SW480 (cell line): ENCODE data around the gene XYLT1.
A peak's percentile ranks its signal among the peaks of the same experiment; 100 is the strongest.

Experiments used
- DNase-seq: peaks from one replicate; pipeline ENCODE4 v3.0.0-alpha.2; 2016; ENCODE audit warnings: low spot score

The XYLT1 gene

DNA sequence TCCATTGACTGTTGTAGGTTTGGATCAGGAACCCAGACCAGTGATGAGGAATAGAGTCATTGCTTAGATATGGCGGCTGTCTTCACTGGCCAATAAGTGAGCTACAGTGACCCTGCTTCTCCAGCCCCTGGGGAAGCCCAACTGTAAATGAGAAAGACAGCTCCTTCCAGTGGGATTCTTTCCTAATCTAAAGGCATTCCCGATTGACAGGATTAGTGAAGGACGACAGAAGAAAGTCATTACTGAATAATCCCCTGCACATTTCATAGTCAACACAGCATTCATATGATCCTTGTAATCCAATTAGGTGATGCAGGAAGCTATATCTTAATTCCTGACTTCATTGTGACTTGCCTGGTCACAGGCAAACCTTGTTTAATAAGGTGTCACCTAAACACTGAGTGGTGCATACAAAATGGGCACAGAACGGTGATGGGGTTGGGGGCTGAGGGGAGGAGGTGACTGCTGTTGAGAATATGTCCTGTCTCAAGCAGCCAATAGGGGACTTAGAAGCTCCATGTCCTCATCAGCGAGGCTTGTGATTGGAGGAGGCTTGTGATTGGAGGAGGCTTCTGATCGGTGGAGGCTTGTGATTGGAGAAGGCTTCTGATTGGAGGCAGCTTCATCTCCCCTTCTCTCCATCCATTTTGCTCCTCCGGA is 242.6 kb downstream of the XYLT1 start:
- DNase-seq, result no peak

DNA sequence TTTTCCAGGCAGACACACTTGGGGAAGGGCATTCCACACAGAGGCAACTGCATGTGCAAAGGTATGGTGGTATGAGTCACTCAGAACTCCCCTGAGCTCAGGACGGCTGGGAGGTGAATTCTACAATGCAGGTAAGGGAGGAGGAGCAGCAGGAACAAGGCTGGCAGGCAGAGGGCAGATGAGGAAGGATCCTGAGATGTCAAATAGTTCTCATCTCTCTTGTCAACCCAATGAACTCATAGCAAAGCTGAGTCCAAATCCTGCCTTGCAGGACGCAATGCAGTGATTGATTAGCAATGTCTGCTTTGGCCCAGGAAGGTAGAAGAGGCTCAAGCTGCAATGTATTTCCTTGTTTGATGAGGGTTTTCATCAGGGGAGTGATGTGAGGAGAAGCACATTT is 243.5 kb downstream of the XYLT1 start:
- DNase-seq, result peak; percentile 66

DNA sequence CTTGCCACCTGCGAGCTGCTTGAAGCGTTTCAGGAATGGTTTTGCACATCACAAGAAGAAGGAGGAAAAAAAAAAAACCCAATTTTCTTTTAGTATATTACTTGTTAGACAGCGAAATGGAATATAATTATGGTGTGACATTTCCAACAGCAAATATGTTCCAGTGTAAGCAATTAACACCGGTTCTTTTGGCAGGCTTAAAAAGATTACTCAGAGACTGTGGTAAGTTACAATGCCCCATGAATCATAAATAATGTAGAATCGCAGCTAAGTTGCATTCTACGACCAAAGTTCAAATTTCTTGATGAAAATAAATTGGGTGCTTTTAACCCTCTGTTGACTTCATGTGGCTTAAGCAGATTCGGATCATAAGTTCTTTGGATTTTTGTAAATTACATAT is 245.2 kb downstream of the XYLT1 start:
- no peak for DNase-seq

DNA sequence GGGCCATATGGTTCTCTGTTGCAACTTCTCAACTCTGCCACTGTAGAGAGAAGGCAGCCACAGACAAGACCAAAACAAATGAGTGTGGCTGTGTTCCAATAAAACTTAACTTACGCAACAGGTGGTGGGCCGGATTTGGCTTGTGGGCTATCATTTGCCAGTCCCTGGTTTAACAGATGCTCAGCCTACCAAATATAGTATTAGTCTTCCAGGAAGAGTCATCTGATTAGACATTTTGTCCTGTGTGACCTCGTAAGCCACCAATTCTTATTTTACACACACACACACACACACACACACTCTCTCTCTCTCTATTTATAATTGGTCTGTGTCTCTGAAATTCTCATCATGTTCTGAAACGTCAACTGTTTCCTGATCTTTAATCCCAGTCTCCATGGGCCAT is 245.9 kb downstream of the XYLT1 start:
- DNase-seq, result peak; percentile 50

DNA sequence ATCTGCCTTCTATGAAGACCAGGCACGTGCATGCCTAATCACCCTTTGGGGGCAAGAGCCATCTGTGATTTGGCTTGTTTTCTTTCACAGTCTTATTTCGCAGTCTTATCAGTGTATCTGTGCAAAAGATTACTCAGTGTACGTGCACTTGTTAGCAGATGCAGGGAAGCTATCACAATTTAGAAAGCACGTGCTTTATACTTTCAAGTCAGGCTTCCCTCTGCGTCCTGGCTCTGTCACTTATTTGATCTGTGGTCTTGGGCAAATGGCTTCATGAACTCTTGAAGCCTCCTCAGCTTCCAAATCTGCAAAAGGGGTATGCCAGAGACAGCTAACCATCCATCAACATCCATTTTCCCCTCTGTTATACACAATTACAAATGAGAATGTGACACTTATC is 246.4 kb downstream of the XYLT1 start:
- no peak for DNase-seq

DNA sequence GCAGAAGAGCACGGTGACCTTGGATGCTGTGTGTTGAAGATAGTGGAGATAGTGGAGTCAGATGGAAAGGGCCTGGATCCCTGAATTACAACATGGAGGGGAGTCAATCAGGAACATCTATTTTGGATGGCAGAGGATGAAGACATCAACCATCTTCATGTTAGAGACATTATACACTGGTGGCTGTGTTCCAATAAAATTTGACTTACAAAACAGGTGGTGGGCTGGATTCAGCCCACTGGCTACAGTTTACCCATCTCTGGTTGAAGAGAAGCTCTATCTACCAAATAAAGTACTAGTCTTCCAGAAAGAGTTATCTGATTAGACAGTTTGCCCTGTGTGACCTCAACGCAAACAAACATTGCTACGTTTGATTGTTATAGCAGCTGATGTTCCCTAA is 247.2 kb downstream of the XYLT1 start:
- DNase-seq, result no peak

DNA sequence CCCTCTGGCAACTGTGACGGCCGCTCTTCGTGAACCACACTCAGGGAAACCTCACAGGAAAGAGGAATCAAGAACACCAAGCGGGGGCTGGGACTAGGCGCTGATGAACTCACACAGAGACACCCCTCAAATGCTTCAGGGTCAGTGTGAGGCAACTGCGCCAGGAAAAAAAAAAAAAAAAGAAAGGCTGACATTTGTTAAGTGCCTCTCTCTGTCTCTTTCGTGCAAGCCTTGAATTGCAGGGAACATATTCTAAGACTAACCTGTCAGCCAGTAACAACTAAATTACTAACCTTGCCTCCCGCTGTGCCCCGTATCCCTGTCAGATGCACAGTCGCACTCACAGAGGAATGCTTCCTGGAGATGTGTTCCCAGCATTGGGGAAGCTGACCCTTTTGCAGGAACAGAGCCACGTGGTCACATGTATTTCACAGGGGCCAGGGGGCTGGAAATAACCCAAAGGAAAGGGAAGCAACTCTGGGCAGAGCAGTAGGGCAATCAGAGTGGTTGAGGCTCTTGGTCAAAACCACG is 247.8 kb downstream of the XYLT1 start:
- DNase-seq, result no peak

DNA sequence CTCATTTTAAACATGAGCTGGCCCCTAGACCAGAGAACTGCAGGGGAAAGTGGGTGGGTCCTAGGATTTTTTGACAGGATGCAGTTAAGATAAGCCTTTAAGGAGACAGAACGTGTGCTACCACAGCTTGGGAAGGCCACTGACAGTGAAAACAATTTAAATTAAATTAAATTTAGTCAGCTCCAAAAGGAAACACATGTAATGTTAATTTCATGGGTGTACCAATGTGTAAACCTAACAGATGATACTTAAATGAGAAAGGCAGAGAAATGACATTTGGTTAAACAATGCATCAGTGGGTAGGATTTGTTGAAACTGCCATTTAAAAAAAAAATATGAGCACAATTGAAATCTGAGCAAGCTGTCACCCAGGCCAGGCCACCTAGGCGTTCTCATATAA is 250.8 kb downstream of the XYLT1 start:
- DNase-seq, result no peak

DNA sequence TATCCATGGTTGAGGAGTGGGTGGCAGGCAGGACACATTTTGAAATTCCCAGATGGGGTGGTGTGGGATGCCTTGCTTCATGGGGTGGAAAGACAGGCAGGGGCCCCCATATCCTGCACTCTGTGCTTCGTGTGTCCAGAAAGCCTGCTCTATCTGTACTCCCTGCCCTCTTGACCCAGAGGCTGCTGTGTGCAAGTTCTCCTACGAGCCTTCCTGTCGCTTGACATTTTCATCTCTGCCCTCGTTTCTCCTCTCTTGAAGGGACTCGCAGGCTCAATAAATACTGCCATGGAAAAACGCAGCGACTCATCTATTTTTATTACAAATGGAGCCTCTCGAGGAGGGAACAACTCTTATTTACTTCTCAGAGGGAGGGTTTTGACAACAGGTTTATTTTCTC is 254.8 kb downstream of the XYLT1 start:
- no peak for DNase-seq

DNA sequence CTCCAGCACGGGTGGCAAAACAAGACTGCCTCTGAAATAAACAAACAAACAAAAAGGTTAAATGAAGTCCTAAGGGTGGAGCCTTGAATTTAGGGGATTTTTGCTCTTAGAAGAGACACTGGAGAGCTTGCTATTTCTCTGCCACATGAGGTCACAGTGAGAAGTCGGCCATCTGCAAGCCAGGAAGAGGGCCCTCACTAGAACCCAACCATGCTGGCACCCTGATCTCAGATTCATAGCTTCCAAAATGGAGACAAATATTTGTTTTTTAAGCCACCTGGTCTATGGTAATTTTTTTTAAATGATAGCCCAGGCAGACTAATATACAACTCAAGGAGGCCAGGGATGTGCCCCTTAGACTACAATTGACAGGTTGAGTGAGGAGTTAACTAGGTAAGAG is 255.5 kb downstream of the XYLT1 start:
- DNase-seq, result no peak

DNA sequence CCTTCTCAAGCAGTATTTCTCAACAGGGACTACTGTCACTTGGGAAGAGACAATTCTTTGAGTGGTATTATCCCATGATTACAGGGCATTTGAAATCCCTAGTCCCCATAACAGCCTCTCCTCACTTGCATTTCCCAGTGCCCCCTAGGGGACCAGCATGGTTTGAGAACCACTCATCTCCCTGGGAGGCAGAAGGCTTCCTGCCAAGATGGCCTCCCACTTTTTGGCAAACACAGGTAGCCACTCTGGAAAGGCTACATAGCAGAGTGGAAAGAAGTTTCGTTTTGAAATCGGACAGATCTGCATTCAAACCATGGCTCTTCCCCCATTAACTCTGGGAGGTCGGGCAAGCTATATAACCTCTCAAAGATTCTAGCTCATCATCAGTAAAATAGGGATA is 256.8 kb downstream of the XYLT1 start:
- DNase-seq, result no peak

DNA sequence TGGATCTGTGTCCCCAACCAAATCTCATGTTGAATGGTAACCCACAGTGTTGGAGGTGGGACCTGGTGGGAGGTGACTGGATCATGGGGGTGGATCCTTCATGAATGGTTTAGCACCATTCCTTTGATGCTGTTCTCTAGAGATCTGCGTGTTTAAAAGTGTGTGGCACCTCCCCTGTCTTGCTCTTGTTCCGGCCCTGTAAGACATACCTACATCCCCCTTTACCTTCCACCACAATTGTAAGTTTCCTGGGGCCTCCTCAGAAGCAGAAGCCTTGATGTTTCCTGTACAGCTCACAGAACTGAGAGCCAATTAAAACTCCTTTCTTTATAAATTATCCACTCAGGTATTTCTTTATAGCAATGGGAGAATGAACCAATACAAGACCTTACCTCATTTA is 257.7 kb downstream of the XYLT1 start:
- no peak for DNase-seq

DNA sequence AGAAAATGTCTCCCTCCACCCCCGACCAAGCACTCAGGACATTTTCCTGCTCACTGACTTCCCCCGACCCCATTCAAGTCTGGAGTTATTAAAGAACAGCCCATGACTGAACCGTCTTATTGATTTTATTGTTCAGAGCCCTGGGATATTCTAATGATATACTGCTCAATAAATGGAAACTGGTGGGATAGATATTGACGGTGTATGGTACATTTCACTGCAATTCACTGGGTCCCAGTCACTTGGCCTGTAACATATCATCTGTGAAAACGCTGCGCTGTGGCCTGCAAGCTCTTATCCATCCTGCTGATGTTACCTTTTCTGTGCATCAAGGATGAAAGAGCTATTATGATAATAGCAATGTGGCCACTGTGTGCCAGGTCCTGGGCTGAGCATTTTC is 258.2 kb downstream of the XYLT1 start:
- DNase-seq, result no peak

DNA sequence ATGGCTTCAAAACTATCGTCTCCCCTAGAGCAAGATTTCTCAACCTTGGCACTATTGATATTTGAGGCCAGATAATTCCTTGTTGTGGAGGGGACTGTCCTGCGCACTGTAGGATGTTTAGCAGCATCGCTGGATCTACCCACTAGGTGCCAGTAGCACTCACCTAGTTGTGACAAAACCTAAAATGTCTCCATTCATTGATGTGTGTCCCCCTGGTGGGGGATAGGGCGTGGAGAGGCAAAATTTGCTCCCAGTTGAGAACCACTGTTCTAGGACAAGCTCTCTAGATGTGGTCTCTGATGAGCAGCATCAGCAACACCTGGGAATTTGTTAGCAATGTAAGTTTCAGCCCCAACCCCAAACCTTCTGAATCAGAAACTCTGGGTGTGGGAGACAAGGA is 259.0 kb downstream of the XYLT1 start:
- peak; percentile 14 for DNase-seq

DNA sequence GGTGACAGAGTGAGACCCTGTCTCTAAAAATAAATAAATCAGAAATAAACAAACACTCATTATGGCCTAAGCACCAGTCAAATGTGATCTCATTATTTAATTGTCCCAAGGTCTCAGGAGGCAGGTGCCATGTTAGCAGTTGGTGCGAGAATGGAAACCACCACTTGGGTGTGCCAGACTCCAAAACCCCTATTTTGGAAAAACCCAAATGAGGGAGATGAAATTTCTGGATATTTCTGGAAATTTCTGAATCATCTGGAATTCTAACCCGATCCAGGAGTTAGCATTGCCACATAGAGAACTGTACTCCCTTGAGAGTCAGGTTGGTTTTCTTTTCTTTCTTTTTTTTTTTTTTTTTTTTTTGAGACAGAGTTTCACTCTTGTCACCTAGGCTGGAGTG is 264.0 kb downstream of the XYLT1 start:
- DNase-seq, result no peak

DNA sequence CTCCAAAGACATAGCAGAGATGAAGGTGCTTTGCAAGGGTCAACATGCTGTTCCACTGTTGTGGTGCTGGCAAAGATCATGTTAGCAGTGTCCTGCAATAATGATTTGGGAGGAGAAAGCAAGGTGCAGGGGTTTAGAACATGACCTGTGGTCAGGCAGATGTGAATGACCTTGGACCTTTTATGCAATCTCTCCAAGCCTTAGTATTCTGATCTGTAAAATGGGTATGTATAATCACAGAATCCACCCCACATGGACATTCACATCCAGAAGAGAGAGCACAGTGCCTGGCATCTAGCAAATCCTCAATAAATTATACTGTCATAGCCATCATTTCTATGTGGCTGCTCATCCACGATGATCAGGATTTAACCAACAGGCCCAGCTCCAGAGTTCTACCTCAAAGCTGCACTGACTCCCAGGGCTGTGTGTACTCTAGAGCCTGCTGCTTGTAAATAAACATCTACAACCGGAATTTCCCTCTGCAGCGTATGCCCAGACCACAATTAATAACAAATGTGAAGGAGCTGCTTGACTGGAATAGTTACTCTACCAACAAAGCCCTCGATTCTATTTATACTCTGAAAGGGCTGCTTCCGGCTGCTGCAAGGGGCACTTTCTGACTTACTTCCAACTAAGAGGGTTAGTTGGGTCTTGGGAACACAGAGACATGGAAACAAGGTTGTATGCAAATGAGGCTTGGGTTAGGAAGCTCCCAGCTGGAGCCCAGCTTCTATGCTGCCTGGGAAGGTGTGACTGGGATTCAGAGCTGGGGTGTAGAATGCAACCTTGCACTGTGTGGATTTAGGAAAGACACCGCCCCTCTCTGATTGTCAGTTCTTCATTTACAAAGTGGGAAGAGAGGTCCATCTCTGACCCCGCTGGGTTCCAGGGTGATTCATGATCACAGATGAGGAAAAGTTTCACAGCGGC is 265.2 kb downstream of the XYLT1 start:
- no peak for DNase-seq

DNA sequence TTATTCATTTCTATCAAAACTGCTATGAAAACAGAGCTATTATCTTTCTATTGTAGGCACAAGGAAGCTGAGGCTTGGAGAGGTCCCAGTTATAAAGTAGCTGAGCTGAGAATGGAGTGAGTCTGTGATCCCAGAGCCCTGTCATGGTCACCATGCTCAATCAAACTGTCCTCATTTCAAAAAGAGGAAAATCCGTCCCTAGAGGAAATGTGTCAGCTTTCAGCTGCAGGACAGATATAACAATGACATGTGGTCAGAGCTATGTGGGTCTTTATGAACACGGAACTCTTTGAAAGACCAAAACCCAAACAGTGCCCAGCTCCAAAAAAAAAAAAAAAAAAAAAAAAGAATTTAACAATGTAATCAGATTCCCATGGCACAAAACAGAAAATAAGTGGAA is 266.1 kb downstream of the XYLT1 start:
- DNase-seq, result no peak

DNA sequence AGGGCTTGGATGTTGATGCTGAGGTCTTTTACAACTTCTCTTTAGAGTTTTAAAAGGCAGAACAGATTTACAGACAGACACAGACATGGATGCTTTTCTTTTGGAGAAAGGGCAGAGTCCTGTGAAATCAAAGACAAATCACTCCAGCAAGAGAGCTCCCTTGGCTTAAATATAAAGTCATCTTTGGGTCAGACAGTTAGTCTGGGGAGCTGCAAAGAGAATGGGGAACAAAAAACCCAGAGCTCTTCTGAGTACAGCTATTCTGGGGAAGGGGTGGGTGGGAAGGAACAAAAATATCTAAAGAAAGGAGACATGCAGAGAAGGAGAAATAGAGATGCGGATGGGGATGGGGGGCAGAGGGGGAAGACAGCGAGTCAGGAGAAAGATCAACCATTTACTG is 266.6 kb downstream of the XYLT1 start:
- no peak for DNase-seq

DNA sequence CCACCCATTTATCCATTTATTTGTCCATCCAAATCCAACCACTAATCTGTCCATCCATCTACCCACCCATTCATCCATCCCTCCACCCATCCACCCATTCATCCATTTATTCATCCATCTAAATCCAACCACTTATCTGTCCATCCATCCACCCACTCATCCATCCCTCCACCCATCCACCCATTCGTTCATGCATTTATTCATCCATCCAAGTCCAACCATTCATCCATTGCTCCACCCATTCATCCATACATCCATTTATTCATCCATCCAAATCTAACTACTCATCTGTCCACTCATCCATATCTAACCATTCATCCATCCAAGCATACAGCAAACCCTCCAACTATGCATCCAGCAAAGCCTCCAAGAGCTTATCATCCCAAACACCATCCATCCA is 267.3 kb downstream of the XYLT1 start:
- no peak for DNase-seq

DNA sequence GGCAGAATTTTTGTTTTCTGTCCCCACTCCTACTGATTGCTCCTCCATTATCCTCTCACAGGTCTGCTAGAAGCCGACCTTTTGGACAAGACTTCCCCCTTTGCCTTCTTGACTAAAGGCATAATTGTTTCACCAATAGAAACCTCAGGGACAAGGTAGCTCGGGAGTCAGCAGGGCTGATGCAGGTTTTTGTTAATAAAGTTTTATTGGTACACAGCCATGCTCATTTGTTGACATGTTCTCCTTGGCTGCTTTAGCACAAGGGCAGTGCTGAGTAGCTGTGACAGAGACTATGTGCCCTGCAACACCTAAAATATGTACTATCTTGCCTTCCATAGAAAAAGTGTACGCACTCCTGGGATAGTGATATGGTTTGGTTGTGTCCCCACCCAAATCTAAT is 271.6 kb downstream of the XYLT1 start:
- DNase-seq, result no peak

DNA sequence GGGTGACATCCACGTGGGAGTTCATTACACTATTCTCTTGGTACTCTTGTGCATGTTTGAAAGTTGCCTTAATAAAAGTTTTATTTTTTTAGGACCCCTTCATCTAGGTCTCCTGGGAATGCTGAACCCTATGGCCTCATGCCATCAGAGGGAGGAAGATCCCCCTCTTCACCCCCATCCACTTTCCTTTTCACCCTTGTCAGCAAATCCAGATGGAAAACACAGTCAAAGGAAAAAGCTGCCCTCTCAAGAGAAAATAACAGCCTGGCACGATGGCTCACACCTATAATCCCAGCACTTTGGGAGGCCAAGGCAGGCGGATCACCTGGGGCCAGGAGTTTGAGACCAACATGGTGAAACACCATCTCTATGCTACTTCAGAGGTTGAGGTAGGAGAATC is 274.2 kb downstream of the XYLT1 start:
- no peak for DNase-seq

DNA sequence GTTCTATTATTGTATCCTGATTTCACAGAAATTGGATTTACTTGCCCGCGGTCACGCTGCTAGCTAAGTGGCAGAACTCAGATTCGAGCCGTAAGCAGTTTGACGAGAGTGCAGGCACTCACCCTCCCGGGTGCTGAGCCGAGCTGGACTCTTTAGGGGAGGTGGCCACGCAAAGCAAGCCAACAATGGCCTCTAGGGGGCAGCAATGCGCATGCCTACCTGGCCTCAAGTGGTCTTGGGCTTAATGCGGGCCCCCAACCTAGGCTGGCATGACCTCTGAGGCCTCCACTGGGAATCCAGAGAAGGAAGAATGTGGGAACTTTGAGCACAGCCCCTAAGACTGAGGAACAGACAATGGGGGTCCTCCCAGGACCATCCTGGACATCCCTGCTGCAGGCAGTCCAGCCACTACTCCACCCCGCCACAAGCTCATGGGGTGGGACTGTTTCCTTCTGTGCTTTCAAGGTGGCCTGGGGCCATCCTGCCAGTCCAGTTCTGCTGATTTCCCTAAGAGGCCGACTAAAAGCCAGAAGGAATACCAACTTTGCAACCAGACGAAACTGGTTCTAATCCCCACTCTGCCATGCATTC is 276.5 kb downstream of the XYLT1 start:
- DNase-seq, result no peak

DNA sequence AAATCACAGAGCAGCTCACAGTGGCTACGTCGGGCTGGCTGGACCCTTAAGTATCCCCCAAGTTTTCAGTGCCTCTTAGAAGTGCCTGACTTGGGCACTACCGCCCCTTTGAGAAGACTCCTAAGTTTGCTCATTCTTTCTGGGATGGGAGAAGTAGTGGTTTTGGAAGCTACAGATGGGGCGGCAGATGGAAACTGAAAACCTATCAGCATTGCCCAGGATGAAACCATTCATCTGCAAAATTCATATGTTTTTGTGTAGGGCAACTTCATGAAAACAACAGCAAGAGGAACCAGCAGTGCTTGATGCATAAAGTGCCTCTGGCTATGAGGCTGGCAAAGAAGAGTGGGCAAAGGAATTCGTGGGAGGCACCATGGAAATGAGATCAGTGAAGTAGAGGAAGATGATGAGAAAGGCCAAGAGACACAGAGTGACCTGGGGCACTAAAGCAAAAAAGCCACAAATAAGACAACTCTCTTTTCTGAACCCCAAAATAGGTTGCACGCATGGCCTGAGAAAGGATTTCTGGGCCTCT is 277.1 kb downstream of the XYLT1 start:
- no peak for DNase-seq
